Measurements from ENCODE around the gene CEACAM8. TPM values are rescaled to one million over a fixed set of nuclear protein-coding genes. Genes with fewer than 3 reads are reported as not detected.
"Not testable (repeated sequence)": the region's sequence is repeated elsewhere in the genome, so short reads cannot be mapped to it uniquely, and the experiment has no call there.

The CEACAM8 gene
- total RNA-seq (ENCODE audit: low replicate concordance) = not detected in 2 replicates

GRCh38 chr19:42594617-42595489 is at the start of gene CEACAM8:
TSS of gene CEACAM8 (minus strand) at chr19:42594924. CDS start at chr19:42594828, 96 bp downstream.
- Histone ChIP-seq H3K9me3 (ENCODE audit: low read depth) (no peaks in the 10 kb centered on the region), H2AFZ (replicated peaks) (no peak within 1 kb of the TSS), H3K27ac (no peak within 1 kb of the TSS), H3K27me3 (peaks cover 15% of the 10 kb centered on the region), H4K20me1 (ENCODE audit: low read depth) (no peaks in the 10 kb centered on the region), H3K36me3 (no peaks in the 10 kb centered on the region), H3K4me3 (no peak within 1 kb of the TSS), H3K9ac (no peak within 1 kb of the TSS), H3K4me2 (no peak within 1 kb of the TSS), H3F3A (ENCODE audit: low read depth) (no peaks in the 10 kb centered on the region), H3K4me1 (no peaks in the 10 kb centered on the region), H3K79me2 (ENCODE audit: low read depth) (no peaks in the 10 kb centered on the region)
- DNase-seq (ENCODE audit: low spot score) = no peak
- peaks cover 2% of the 10 kb centered on the region for H3K9me3 Mint-ChIP-seq
- no peak for TF ChIP-seq EZH2phosphoT487 (IDR thresholded peaks at IDR 0.05)
- TF ChIP-seq CTCF (IDR thresholded peaks at IDR 0.05) = no peak
- no peak for TF ChIP-seq EZH2 (IDR thresholded peaks at IDR 0.05)
- H3K4me3 Mint-ChIP-seq = no peak within 1 kb of the TSS
- H3K27me3 Mint-ChIP-seq (ENCODE audit: insufficient read depth, low read depth) = peaks cover 13% of the 10 kb centered on the region
- no peaks in the 10 kb centered on the region for H3K36me3 Mint-ChIP-seq
- no peaks in the 10 kb centered on the region for H3K4me1 Mint-ChIP-seq
- no peak within 1 kb of the TSS for H3K27ac Mint-ChIP-seq

GRCh38 chr19:42639324-42640092 is 44.8 kb upstream of the CEACAM8 start:
- H3K4me1 Mint-ChIP-seq; H4K20me1 ChIP-seq (ENCODE audit: low read depth); H3K27me3 ChIP-seq; H3K36me3 Mint-ChIP-seq; H3K27ac ChIP-seq; H3K4me1 ChIP-seq; H2AFZ ChIP-seq (replicated peaks); DNase-seq (ENCODE audit: low spot score); H3K27ac Mint-ChIP-seq; H3K4me3 ChIP-seq; H3F3A ChIP-seq (ENCODE audit: low read depth); H3K4me3 Mint-ChIP-seq; H3K4me2 ChIP-seq; H3K36me3 ChIP-seq; H3K79me2 ChIP-seq (ENCODE audit: low read depth); H3K9ac ChIP-seq; H3K27me3 Mint-ChIP-seq (ENCODE audit: insufficient read depth, low read depth): not testable (repeated sequence)
- H3K9me3 Mint-ChIP-seq = peaks cover 16% of the 10 kb centered on the region
- peaks cover 14% of the 10 kb centered on the region for H3K9me3 ChIP-seq (ENCODE audit: low read depth)

- H3K36me3 Mint-ChIP-seq = no peaks in the 10 kb centered on the region
- Histone ChIP-seq H2AFZ (replicated peaks) (no peak overlapping the region), H3K4me1 (no peaks in the 10 kb centered on the region), H4K20me1 (ENCODE audit: low read depth) (no peaks in the 10 kb centered on the region), H3K4me2 (no peak overlapping the region), H3K27me3 (no peaks in the 10 kb centered on the region), H3K9ac (no peak overlapping the region), H3F3A (ENCODE audit: low read depth) (no peaks in the 10 kb centered on the region), H3K36me3 (no peaks in the 10 kb centered on the region), H3K27ac (no peak overlapping the region), H3K9me3 (ENCODE audit: low read depth) (peaks cover 8% of the 10 kb centered on the region), H3K4me3 (no peak overlapping the region), H3K79me2 (ENCODE audit: low read depth) (no peaks in the 10 kb centered on the region)
- H3K4me1 Mint-ChIP-seq = no peaks in the 10 kb centered on the region
- peaks cover 15% of the 10 kb centered on the region for H3K9me3 Mint-ChIP-seq
- H3K27me3 Mint-ChIP-seq (ENCODE audit: insufficient read depth, low read depth) = peaks cover 10% of the 10 kb centered on the region
- TF ChIP-seq EZH2 (IDR thresholded peaks at IDR 0.05) (no peak), EZH2phosphoT487 (IDR thresholded peaks at IDR 0.05) (no peak), CTCF (IDR thresholded peaks at IDR 0.05) (no peak)
- DNase-seq (ENCODE audit: low spot score) = no peak
- H3K27ac Mint-ChIP-seq = no peak overlapping the region
- no peak overlapping the region for H3K4me3 Mint-ChIP-seq
Observed at GRCh38 chr19:42635233-42635539, 40.5 kb upstream of the CEACAM8 start.
